Measurements from ENCODE around the gene FABP3. TPM values are rescaled to one million over a fixed set of nuclear protein-coding genes. Genes with fewer than 3 reads are reported as not detected.

Gene FABP3
- polyA plus RNA-seq, 1 experiment = 11.7 TPM

- H3K4me3 ChIP-seq (ENCODE audit: low read depth, low read length) = no peak overlapping the region
- H3K27me3 ChIP-seq (ENCODE audit: control insufficient read depth, insufficient read depth, low read length) = no peaks in the 10 kb centered on the region
- TF ChIP-seq CTCF (IDR thresholded peaks at IDR 0.05; ENCODE audit: insufficient read depth, low read depth, low read length) = no peak
- CTCF ChIA-PET = interaction anchor here (6.6 to 20.2 kb wide), 2 partner anchors 20 to 234 kb away, joined by 55 to 387 read pairs; no protein-coding TSS in a partner anchor
- H3K36me3 ChIP-seq (ENCODE audit: control insufficient read depth, insufficient read depth, low read length) = peaks cover 1% of the 10 kb centered on the region; the same call in 1 of the 2 replicates
- POLR2A ChIA-PET = no interaction called here
- no peak for DNase-seq (ENCODE audit: low read depth)
These were observed 44.3 kb upstream of the FABP3 start for GRCh38 chr1:31417148-31417547.

DNA sequence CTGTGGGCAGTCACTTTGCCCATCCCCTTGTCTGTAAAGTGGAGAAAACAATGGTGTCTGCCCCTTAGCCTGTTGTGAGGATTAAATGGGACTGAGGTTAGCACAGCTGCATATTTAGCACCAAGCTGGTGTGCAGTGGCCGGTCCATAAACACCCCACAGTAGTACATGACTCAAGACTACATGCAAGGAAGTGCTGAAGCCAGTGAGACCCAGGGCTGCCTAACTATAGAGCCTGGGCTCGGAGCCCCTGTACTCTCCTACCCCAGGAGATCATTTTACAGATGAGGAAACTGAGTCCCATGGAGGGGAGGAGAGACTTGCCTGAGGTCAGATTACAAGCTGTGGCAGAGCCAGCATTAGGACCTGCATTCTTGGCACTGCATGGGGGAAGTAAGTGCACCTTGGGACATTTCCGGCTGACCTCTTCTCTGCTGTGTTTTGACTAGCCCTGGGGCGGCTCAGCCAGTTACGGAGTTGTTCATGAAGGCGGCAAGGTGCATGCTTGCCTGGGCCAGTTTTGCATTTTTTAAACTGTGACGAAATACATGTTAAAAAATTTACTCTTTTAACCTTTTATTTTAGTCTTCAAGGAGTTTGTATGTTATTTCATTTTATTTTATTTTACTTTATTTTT is 43.3 kb upstream of the FABP3 start:
- TF ChIP-seq CTCF (IDR thresholded peaks at IDR 0.05; ENCODE audit: insufficient read depth, low read depth, low read length) = no peak
- no peaks in the 10 kb centered on the region for H3K27me3 ChIP-seq (ENCODE audit: control insufficient read depth, insufficient read depth, low read length)
- H3K36me3 ChIP-seq (ENCODE audit: control insufficient read depth, insufficient read depth, low read length) = peaks cover 1% of the 10 kb centered on the region; the same call in 1 of the 2 replicates
- H3K4me3 ChIP-seq (ENCODE audit: low read depth, low read length) = no peak overlapping the region
- POLR2A ChIA-PET = no interaction called here
- DNase-seq (ENCODE audit: low read depth) = no peak
- CTCF ChIA-PET = interaction anchor here (0.6 to 20.2 kb wide), 3 partner anchors 8 to 122 kb away, joined by 3 to 387 read pairs (median 3); no protein-coding TSS in a partner anchor

- ChIA-PET POLR2A (no interaction called here), CTCF (interaction anchor here (20.2 kb wide), 1 partner anchor 18 kb away, joined by 387 read pairs; no protein-coding TSS in a partner anchor)
- peaks cover 1% of the 10 kb centered on the region; the same call in 1 of the 2 replicates for H3K36me3 ChIP-seq (ENCODE audit: control insufficient read depth, insufficient read depth, low read length)
- DNase-seq (ENCODE audit: low read depth) = no peak
- no peak overlapping the region for H3K4me3 ChIP-seq (ENCODE audit: low read depth, low read length)
- TF ChIP-seq CTCF (IDR thresholded peaks at IDR 0.05; ENCODE audit: insufficient read depth, low read depth, low read length) = no peak
- H3K27me3 ChIP-seq (ENCODE audit: control insufficient read depth, insufficient read depth, low read length) = no peaks in the 10 kb centered on the region
These were observed 42.8 kb upstream of the FABP3 start for GRCh38 chr1:31415658-31416057.

DNA sequence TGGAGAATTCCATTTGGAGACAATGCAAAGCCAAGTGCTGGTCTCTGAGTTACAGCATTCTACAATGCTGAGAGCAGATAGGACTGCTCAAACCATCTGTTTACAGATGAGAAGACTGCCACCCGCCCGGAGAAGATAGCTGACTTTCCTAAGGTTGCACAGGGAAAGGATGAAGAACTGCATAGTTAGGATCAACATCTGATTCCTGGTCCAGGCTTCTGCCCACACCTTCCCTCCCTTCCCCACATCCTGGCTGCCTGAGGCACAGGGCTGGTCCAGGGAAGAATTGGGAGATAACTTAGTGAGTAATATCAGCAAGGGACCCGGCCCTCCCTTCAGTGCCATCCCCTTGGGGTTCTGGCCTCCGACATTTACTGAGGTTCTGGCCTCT is 42.1 kb upstream of the FABP3 start:
- no peak for DNase-seq (ENCODE audit: low read depth)
- POLR2A ChIA-PET = no interaction called here

More for the DNA sequence above, 42.1 kb upstream of the FABP3 start:
- CTCF ChIA-PET = interaction anchor here (20.2 kb wide), 1 partner anchor 17 kb away, joined by 387 read pairs; no protein-coding TSS in a partner anchor
- Histone ChIP-seq H3K27me3 (ENCODE audit: control insufficient read depth, insufficient read depth, low read length) (no peaks in the 10 kb centered on the region), H3K36me3 (ENCODE audit: control insufficient read depth, insufficient read depth, low read length) (peaks cover 1% of the 10 kb centered on the region; the same call in 1 of the 2 replicates), H3K4me3 (ENCODE audit: low read depth, low read length) (no peak overlapping the region; the same call in 1 of the 2 replicates)
- no peak for TF ChIP-seq CTCF (IDR thresholded peaks at IDR 0.05; ENCODE audit: insufficient read depth, low read depth, low read length)
